Erythroblast (primary cell): Measurements from ENCODE around the gene GGT6.

Source experiments
- GATA1 ChIP-seq: IDR thresholded peaks from 2 replicates; pipeline ENCODE4 v1.6.1; 2011; ENCODE audit warnings: low read depth, mild to moderate bottlenecking, control low read depth, low read length, moderate library complexity
- POLR2A ChIP-seq: IDR thresholded peaks from 2 replicates; pipeline ENCODE4 v1.6.1; 2011; ENCODE audit warnings: mild to moderate bottlenecking, low read length

GRCh38 chr17:4584101-4584916, 23.9 kb upstream of the GGT6 start, which contains the start of gene SMTNL2:
- TF ChIP-seq POLR2A = no peak
- no peak for TF ChIP-seq GATA1
